GM12872 (cell line): ENCODE measurements around the gene ZFP1.

ENCODE experiments used
- CTCF ChIP-seq: IDR thresholded peaks from 3 replicates; pipeline ENCODE4 v1.5.1; 2011; ENCODE audit warnings: low read depth, mild to moderate bottlenecking, low read length, moderate library complexity; ENCODE audit not compliant: insufficient read depth

The ZFP1 gene

GRCh38 chr16:75143941-75144340, 4.4 kb upstream of the ZFP1 start:
- TF ChIP-seq CTCF: no peak

GRCh38 chr16:75147968-75148310, 385 bp upstream of the ZFP1 start:
- no peak for TF ChIP-seq CTCF

- TF ChIP-seq CTCF: no peak
These were observed 3.5 kb downstream of the ZFP1 start for GRCh38 chr16:75151798-75152197.

- no peak for TF ChIP-seq CTCF
These were observed 4.3 kb downstream of the ZFP1 start for GRCh38 chr16:75152635-75153034.

GRCh38 chr16:75160386-75160785, 12.1 kb downstream of the ZFP1 start:
- no peak for TF ChIP-seq CTCF

- TF ChIP-seq CTCF: no peak
These were observed 21.6 kb downstream of the ZFP1 start for GRCh38 chr16:75169899-75170405.

- TF ChIP-seq CTCF: no peak
These were observed 24.3 kb downstream of the ZFP1 start for GRCh38 chr16:75172578-75172977.

- TF ChIP-seq CTCF: no peak
These were observed 26.8 kb downstream of the ZFP1 start for GRCh38 chr16:75175074-75175473.
